ENCODE results near the gene WNT7A. TPM values are rescaled to one million over a fixed set of nuclear protein-coding genes. Genes with fewer than 3 reads are reported as not detected.

The WNT7A gene
- polyA plus RNA-seq, 1 of the 3 experiments (the other 2 are of a cell fraction): not detected

DNA sequence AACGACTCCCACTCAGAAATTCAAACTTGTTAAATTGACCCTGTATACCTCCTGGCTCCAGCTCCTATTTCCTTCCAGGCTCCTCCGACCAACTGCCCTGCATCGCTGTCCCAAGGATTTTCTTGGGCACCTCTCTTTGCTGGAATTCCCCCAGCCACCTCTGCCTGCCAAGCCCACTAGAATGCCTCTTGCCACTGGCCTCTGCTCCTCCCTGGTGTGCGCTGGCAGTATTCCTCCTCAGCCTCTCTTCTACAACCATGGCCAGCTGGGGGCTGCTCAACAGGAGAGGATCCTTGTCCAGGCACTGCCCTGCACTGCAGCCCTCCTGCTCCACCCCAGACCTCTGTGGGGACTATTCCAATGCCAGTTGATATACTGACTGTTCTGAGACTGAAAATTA lies 7.4 kb downstream of the WNT7A start:
- Histone ChIP-seq H3K9me3 (no peaks in the 10 kb centered on the region), H3K4me1 (ENCODE audit: control insufficient read depth in 1 of 2, insufficient read depth in 2 of 2, low read depth in 1 of 2, low read length in 1 of 2) (no peaks in the 10 kb centered on the region), H2AFZ (ENCODE audit: low read depth) (no peak overlapping the region), H3K4me2 (no peak overlapping the region), H3K9me2 (no peaks in the 10 kb centered on the region), H3K4me3 (ENCODE audit: low read depth in 2 of 2, low read length in 1 of 2) (no peak overlapping the region), H3K79me2 (ENCODE audit: insufficient read depth) (no peaks in the 10 kb centered on the region), H3K9ac (no peak overlapping the region), H3K27me3 (ENCODE audit: insufficient read depth) (peaks cover 7% of the 10 kb centered on the region; the same call in 1 of the 2 replicates), H3F3A (replicated peaks; ENCODE audit: insufficient read depth) (no peaks in the 10 kb centered on the region), H4K20me1 (ENCODE audit: insufficient read depth) (no peaks in the 10 kb centered on the region), H3K36me3 (replicated peaks in 1 of 2; ENCODE audit: control insufficient read depth in 1 of 2, insufficient read depth in 2 of 2, low read length in 1 of 2) (no peaks in the 10 kb centered on the region), H3K27ac (ENCODE audit: low read depth in 2 of 2, low read length in 1 of 2) (no peak overlapping the region)
- ChIA-PET POLR2A (no interaction called here), CTCF (interaction anchor here (1.2 to 3.1 kb wide), 2 partner anchors 8 to 217 kb away, joined by 6 to 28 read pairs; partner anchors contain the start of gene WNT7A)
- 32% methylated on average over 4 of the region's 4 CpGs for WGBS (ENCODE audit: low lambda C conversion rate)
- TF ChIP-seq TCF12 (IDR thresholded peaks at IDR 0.05) (no peak), RCOR1 (IDR thresholded peaks at IDR 0.05; ENCODE audit: low read length) (no peak), POLR2AphosphoS5 (IDR thresholded peaks at IDR 0.05; ENCODE audit: low read depth, low read length) (no peak), NRF1 (IDR thresholded peaks at IDR 0.05; ENCODE audit: low read depth, low read length) (no peak), JUND (IDR thresholded peaks at IDR 0.05) (no peak), RFX5 (IDR thresholded peaks at IDR 0.05; ENCODE audit: low read length) (no peak), GABPA (IDR thresholded peaks at IDR 0.05; ENCODE audit: low read depth) (no peak), CTCF (IDR thresholded peaks at IDR 0.05) (no peak), RXRA (IDR thresholded peaks at IDR 0.05; ENCODE audit: borderline replicate concordance, low read depth) (no peak), CHD2 (IDR thresholded peaks at IDR 0.05; ENCODE audit: low read length, partially characterized antibody) (no peak), RAD21 (IDR thresholded peaks at IDR 0.05; ENCODE audit: low read length) (no peak), GATA2 (CRISPR knock-in tag; IDR thresholded peaks at IDR 0.05) (no peak), USF1 (IDR thresholded peaks at IDR 0.05; ENCODE audit: borderline replicate concordance, low read depth) (no peak), YY1 (IDR thresholded peaks at IDR 0.05; ENCODE audit: low read depth) (no peak)
- no peak for DNase-seq

DNA sequence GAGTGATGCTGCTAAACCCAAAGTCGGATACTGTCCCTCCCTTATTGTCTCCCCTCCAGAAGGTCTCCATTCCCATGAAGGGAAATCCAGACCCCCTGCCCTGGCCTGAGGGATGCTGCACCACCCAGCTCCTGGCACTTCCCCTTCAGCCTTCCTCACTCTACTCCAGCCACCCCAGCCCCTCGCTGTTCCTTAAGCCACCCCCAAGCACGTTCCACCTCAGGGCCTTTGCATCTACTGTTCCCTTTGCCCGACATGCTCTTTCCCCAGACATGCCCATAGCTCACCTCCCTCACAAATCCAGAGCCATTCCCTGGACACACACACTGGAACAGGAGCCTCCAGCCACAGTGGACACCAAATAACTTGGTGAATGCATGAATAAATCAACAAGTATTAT lies 8.1 kb downstream of the WNT7A start:
- Histone ChIP-seq H2AFZ (ENCODE audit: low read depth) (no peak overlapping the region), H3K4me2 (no peak overlapping the region), H4K20me1 (ENCODE audit: insufficient read depth) (no peaks in the 10 kb centered on the region), H3K79me2 (ENCODE audit: insufficient read depth) (no peaks in the 10 kb centered on the region), H3K9ac (no peak overlapping the region), H3K9me2 (no peaks in the 10 kb centered on the region), H3K4me3 (ENCODE audit: low read depth in 2 of 2, low read length in 1 of 2) (no peak overlapping the region), H3K4me1 (ENCODE audit: control insufficient read depth in 1 of 2, insufficient read depth in 2 of 2, low read depth in 1 of 2, low read length in 1 of 2) (no peaks in the 10 kb centered on the region), H3K36me3 (replicated peaks in 1 of 2; ENCODE audit: control insufficient read depth in 1 of 2, insufficient read depth in 2 of 2, low read length in 1 of 2) (no peaks in the 10 kb centered on the region), H3K27ac (ENCODE audit: low read depth in 2 of 2, low read length in 1 of 2) (no peak overlapping the region), H3F3A (replicated peaks; ENCODE audit: insufficient read depth) (no peaks in the 10 kb centered on the region), H3K9me3 (no peaks in the 10 kb centered on the region), H3K27me3 (ENCODE audit: insufficient read depth) (peaks cover 1% of the 10 kb centered on the region; the same call in 1 of the 2 replicates)
- no peak for DNase-seq
- CTCF ChIA-PET: interaction anchor here (0.6 to 3.1 kb wide), 4 partner anchors 9 to 224 kb away, joined by 3 to 28 read pairs (median 4); partner anchors contain the start of gene WNT7A
- POLR2A ChIA-PET: no interaction called here
- whole genome bisulfite sequencing (ENCODE audit: low lambda C conversion rate): 6% methylated on average over 4 of the region's 4 CpGs
- TF ChIP-seq FOSL2 (IDR thresholded peaks at IDR 0.05; ENCODE audit: borderline replicate concordance, low read depth): no peak
- TF ChIP-seq, protein P1, sequence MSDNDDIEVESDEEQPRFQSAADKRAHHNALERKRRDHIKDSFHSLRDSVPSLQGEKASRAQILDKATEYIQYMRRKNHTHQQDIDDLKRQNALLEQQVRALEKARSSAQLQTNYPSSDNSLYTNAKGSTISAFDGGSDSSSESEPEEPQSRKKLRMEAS (IDR thresholded peaks at IDR 0.05; ENCODE audit: low read depth): no peak
- no peak for TF ChIP-seq GATA2 (CRISPR knock-in tag; IDR thresholded peaks at IDR 0.05)
- TF ChIP-seq CTCF (IDR thresholded peaks at IDR 0.05): no peak
- no peak for TF ChIP-seq MXI1 (IDR thresholded peaks at IDR 0.05; ENCODE audit: low read depth, low read length)

All from SK-N-SH (cell line).